ENCODE measurements around the gene SLC22A4. TPM values are rescaled to one million over a fixed set of nuclear protein-coding genes. Genes with fewer than 3 reads are reported as not detected.

Gene SLC22A4
- total RNA-seq, 1 donor from 2014 or later = 0.48 TPM

- H3K4me3 Mint-ChIP-seq (ENCODE audit: low read depth) = no peak overlapping the region
- no peak for DNase-seq (ENCODE audit: low spot score, unreplicated experiment)
- H3K9me3 Mint-ChIP-seq (ENCODE audit: low read depth) = no peaks in the 10 kb centered on the region
- H3K27me3 Mint-ChIP-seq = no peaks in the 10 kb centered on the region
- no peak overlapping the region for H3K27ac Mint-ChIP-seq
- no peak for TF ChIP-seq CTCF (IDR thresholded peaks at IDR 0.05; ENCODE audit: unreplicated experiment)
- peaks cover 4% of the 10 kb centered on the region for H3K4me1 Mint-ChIP-seq (ENCODE audit: low read depth)
- peaks cover 1% of the 10 kb centered on the region for H3K36me3 Mint-ChIP-seq (ENCODE audit: insufficient read depth)
These were observed 22.6 kb upstream of the SLC22A4 start for GRCh38 chr5:132271251-132272246.

DNA sequence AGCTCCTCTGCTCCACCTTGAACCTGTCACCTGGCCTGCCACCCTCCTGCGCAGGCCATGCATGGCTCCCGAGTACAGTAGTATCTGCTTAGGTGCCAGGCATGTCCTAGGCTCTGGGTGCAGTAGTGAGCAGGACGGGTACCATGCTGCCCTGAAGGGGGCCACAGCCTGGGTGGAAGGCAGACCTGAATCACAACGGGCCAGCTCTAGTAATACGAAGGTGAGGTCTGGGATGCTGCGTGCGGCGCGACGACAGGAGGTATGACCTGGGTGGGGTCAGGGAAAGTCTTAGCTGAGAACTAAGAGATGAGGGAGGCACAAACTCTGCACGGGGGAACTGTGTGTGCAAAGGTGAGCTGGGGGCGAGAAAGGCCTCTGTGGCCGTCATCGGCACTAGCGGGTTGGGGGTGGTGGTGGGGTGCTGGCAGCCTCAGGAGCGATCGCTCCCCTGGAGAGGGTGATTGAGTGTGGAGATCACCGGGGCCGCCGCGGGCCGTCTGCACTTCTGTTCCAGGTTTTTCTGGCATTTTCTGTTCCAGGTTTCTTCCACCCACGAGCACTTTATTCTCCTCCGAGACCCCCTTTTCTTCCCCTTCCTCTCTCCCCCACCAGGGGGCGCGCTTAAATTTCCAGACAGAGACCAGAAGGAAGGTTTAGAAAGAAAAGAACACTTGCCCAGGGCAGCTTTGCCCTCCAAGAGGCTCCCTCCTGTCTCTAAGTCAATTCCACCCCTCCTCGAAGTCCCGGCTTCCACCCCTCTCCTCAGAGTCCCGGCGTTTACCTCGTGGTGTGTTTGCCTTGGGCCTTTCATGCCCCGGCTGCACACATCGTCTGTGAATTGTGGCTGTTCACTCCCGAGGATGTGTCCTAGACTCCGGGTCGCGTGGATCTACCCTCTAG, 21.6 kb upstream of the SLC22A4 start:
- H3K9me3 Mint-ChIP-seq (ENCODE audit: low read depth) = no peaks in the 10 kb centered on the region
- H3K36me3 Mint-ChIP-seq (ENCODE audit: insufficient read depth) = peaks cover 1% of the 10 kb centered on the region
- H3K4me3 Mint-ChIP-seq (ENCODE audit: low read depth) = no peak overlapping the region
- H3K4me1 Mint-ChIP-seq (ENCODE audit: low read depth) = peaks cover 2% of the 10 kb centered on the region
- DNase-seq (ENCODE audit: low spot score, unreplicated experiment) = peak; percentile 66
- peak overlapping the region; percentile 8 for H3K27ac Mint-ChIP-seq
- TF ChIP-seq CTCF (IDR thresholded peaks at IDR 0.05; ENCODE audit: unreplicated experiment) = peak; percentile 87
- no peaks in the 10 kb centered on the region for H3K27me3 Mint-ChIP-seq

DNA sequence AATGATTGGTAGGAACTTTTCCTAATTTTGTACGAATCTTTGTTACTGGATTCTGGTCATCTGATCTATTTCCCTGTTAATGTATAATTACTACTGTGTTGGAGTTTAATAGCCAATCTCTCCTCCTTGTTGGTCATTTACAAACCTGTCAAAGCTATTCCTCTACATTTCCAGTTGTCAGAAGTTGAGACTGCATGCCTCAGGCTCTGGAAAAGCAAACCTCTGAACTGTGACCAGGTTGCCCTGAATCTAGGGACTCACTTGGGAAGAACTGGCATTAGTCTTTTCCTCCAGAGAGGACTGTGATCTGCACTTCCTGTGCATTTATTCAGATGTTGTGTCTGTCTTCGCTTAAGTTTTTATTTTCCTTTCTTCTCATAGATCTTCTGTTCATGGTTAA, 20.6 kb upstream of the SLC22A4 start:
- no peaks in the 10 kb centered on the region for H3K27me3 Mint-ChIP-seq
- no peak overlapping the region for H3K27ac Mint-ChIP-seq
- H3K36me3 Mint-ChIP-seq (ENCODE audit: insufficient read depth) = peaks cover 1% of the 10 kb centered on the region
- peaks cover 4% of the 10 kb centered on the region for H3K4me1 Mint-ChIP-seq (ENCODE audit: low read depth)
- TF ChIP-seq CTCF (IDR thresholded peaks at IDR 0.05; ENCODE audit: unreplicated experiment) = no peak
- H3K9me3 Mint-ChIP-seq (ENCODE audit: low read depth) = no peaks in the 10 kb centered on the region
- no peak for DNase-seq (ENCODE audit: low spot score, unreplicated experiment)
- no peak overlapping the region for H3K4me3 Mint-ChIP-seq (ENCODE audit: low read depth)

DNA sequence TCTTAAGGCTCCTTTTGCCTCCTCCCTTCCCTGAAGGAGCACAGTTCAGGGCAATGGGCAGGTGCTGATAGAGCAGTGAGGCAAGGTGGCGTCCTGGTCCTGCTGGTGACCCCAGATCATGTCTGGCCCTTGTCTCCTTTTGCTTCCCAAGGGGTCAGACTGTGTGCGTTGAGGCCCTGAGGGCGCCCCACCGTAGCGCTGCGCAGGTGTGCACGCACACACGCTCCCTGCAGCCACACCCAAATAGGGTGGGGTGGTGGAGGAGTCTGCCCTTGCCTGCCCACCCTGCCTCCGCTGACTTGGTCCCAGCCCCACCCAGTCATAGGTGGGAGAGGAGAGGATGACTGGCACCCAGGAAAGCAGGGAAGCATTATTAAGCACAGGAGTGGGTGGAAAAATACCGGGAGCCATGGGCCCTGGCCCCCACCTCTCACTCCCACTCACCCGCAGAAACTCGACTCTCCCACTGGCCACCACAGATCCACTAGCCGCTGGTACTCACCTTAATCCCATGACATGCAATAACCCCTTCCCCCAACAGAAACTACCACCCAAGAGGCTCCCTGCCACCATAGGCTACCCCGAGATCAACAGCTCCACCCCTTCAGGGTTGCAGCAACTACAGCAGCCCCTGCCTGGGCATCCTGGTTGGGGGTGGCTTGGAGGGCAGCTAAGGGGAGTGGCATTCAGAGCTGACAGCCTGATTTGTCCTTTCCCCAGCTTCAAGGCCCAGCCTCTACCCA, 20.0 kb upstream of the SLC22A4 start:
- H3K27me3 Mint-ChIP-seq = no peaks in the 10 kb centered on the region
- H3K27ac Mint-ChIP-seq = no peak overlapping the region
- no peak overlapping the region for H3K4me3 Mint-ChIP-seq (ENCODE audit: low read depth)
- no peak for DNase-seq (ENCODE audit: low spot score, unreplicated experiment)
- H3K36me3 Mint-ChIP-seq (ENCODE audit: insufficient read depth) = peaks cover 1% of the 10 kb centered on the region
- no peaks in the 10 kb centered on the region for H3K9me3 Mint-ChIP-seq (ENCODE audit: low read depth)
- peaks cover 4% of the 10 kb centered on the region for H3K4me1 Mint-ChIP-seq (ENCODE audit: low read depth)
- TF ChIP-seq CTCF (IDR thresholded peaks at IDR 0.05; ENCODE audit: unreplicated experiment) = no peak

Measured in progenitor cell of endocrine pancreas (in vitro differentiated cells).